Endothelial cell of umbilical vein (primary cell): ENCODE measurements around the gene RORB. TPM values are rescaled to one million over a fixed set of nuclear protein-coding genes. Genes with fewer than 3 reads are reported as not detected.

Experiments
- BruUV-seq: library from RNA; stranded (reverse); fragments of 400-500 nt; replicated peaks from 2 replicates; lab custom pipeline; 2021; lab: Mats Ljungman, UMichigan
- CTCF ChIA-PET: fragments of 300-600, 350-600 bp; sonication (Branson Sonifier 250); formaldehyde crosslinking; loops from one replicate; lab custom pipeline; 2021; ENCODE audit warnings: antibody characterized with exemption, inconsistent platforms; lab: Charles Lee
- POLR2A ChIA-PET: fragments of 300-600, 350-600 bp; sonication (Branson Sonifier 250); formaldehyde crosslinking; loops from one replicate; lab custom pipeline; 2021; ENCODE audit warnings: antibody characterized with exemption, inconsistent platforms; lab: Charles Lee
- DNase-seq: peaks from one replicate; pipeline ENCODE4 v3.0.0-alpha.2; 2011; ENCODE audit warnings: low read depth, low spot score
- FAIRE-seq: peaks from 2 replicates; lab custom pipeline; 2011; peaks lifted over from hg19 to GRCh38; lab: Jason Lieb, UNC
- H2AFZ ChIP-seq: 2 replicates; pipeline ENCODE4 v1.6.0; 2012; ENCODE audit warnings: low read depth, low read length, control low read depth, inconsistent platforms
- H3K27ac ChIP-seq: 2 replicates; pipeline ENCODE4 v1.5.1; 2011; ENCODE audit warnings: low read depth, mild to moderate bottlenecking, control low read depth, low read length, moderate library complexity; ENCODE audit not compliant: insufficient read depth
- H3K27me3 ChIP-seq, 2 experiments: 2 replicates each; pipeline versions ENCODE4 v1.6.0 to v1.6.1; 2011; ENCODE audit warnings: low read length in 2 of 2, mixed read lengths in 1 of 2; ENCODE audit not compliant: control insufficient read depth in 2 of 2, insufficient read depth in 2 of 2
- H3K36me3 ChIP-seq, 2 experiments: 2 replicates in 1 of 2; 3 replicates in 1 of 2; pipeline ENCODE4 v1.5.1; 2011; ENCODE audit warnings: low read length in 2 of 2, mild to moderate bottlenecking in 1 of 2, moderate library complexity in 1 of 2; ENCODE audit not compliant: control insufficient read depth in 2 of 2, insufficient read depth in 2 of 2; ENCODE audit errors: extremely low read depth in 1 of 2
- H3K4me1 ChIP-seq: 3 replicates; pipeline ENCODE4 v1.5.1; 2011; ENCODE audit warnings: mild to moderate bottlenecking, low read length; ENCODE audit not compliant: control insufficient read depth, insufficient read depth; ENCODE audit errors: extremely low read depth
- H3K4me2 ChIP-seq: 2 replicates; pipeline ENCODE4 v1.6.1; 2011; ENCODE audit warnings: low read length, control low read depth, mixed read lengths; ENCODE audit not compliant: insufficient read depth
- H3K4me3 ChIP-seq, 3 experiments: fragments of 200-600 bp in 1 of 3; sonication (generic), shearing (Covaris generic) in 1 of 3; replicated peaks in 1 of 3; 2 replicates each; pipeline ENCODE4 v1.5.1; 2011 to 2016; ENCODE audit warnings: control low read depth in 3 of 3, low read length in 3 of 3, mild to moderate bottlenecking in 2 of 3, inconsistent platforms in 1 of 3, low read depth in 1 of 3, moderate library complexity in 1 of 3; ENCODE audit not compliant: insufficient read depth in 1 of 3
- H3K79me2 ChIP-seq: 2 replicates; pipeline ENCODE4 v1.6.0; 2012; ENCODE audit warnings: low read length, inconsistent platforms; ENCODE audit not compliant: control insufficient read depth, insufficient read depth
- H3K9ac ChIP-seq: replicated peaks from 2 replicates; pipeline ENCODE3; 2011; ENCODE audit warnings: low read length, control low read depth; ENCODE audit not compliant: insufficient read depth; ENCODE audit errors: extremely low read depth
- H3K9me1 ChIP-seq: replicated peaks from 3 replicates; pipeline ENCODE4 v1.6.0; 2011; ENCODE audit warnings: mild to moderate bottlenecking, low read length; ENCODE audit not compliant: control insufficient read depth, insufficient read depth; ENCODE audit errors: extremely low read depth
- H3K9me3 ChIP-seq: replicated peaks from 2 replicates; pipeline ENCODE4 v1.5.1; 2012; ENCODE audit warnings: low read length, inconsistent platforms; ENCODE audit not compliant: control insufficient read depth, insufficient read depth
- H4K20me1 ChIP-seq: replicated peaks from 2 replicates; pipeline ENCODE3; 2011; ENCODE audit warnings: mild to moderate bottlenecking, low read length; ENCODE audit not compliant: control insufficient read depth, insufficient read depth; ENCODE audit errors: extremely low read depth
- EZH2 ChIP-seq: IDR thresholded peaks from 2 replicates; pipeline ENCODE4 v1.6.1; 2012; ENCODE audit warnings: borderline replicate concordance, low read depth, mild to moderate bottlenecking, moderate library complexity, low read length, inconsistent platforms; ENCODE audit not compliant: severe bottlenecking
- FOS ChIP-seq: IDR thresholded peaks from 2 replicates; pipeline ENCODE4 v1.6.1; 2011; ENCODE audit warnings: mild to moderate bottlenecking, low read length, moderate library complexity, borderline replicate concordance; ENCODE audit not compliant: insufficient read depth
- GATA2 ChIP-seq: IDR thresholded peaks from 2 replicates; pipeline ENCODE4 v1.7.0; 2011; ENCODE audit warnings: low read depth, mild to moderate bottlenecking, moderate library complexity, mixed read lengths, low read length; ENCODE audit not compliant: insufficient read length, insufficient read depth
- JUN ChIP-seq: IDR thresholded peaks from 2 replicates; pipeline ENCODE4 v1.6.1; 2011; ENCODE audit warnings: borderline replicate concordance, low read depth; ENCODE audit not compliant: insufficient read length, insufficient read depth
- MYC ChIP-seq: IDR thresholded peaks from one replicate; pipeline ENCODE4 v1.6.1; 2011; ENCODE audit warnings: mild to moderate bottlenecking, low read depth, low read length
- POLR2A ChIP-seq: IDR thresholded peaks from 2 replicates; pipeline ENCODE4 v1.6.1; 2012; ENCODE audit warnings: low read depth, mild to moderate bottlenecking, control low read depth, low read length
- POLR2AphosphoS5 ChIP-seq: IDR thresholded peaks from 2 replicates; pipeline ENCODE4 v1.6.1; 2012; ENCODE audit warnings: low read depth, mild to moderate bottlenecking, control low read depth, low read length, moderate library complexity; ENCODE audit not compliant: insufficient read depth
- dilution Hi-C: fragments of 300-500 bp; cut with MboI; formaldehyde crosslinking; loops from one replicate; pipeline ENCODE4 v1.15.0; 2019; ENCODE audit warnings: low sequenced_read_pairs; ENCODE audit not compliant: extremely low pct_ligation_motif_present
- intact Hi-C: fragments of 100-400 bp; cut with micrococcal nuclease; formaldehyde crosslinking; loops from one replicate; pipeline ENCODE4 v1.10.0; 2022
- polyA plus RNA-seq, 4 experiments: library from polyadenylated mRNA; depleted of rRNA in 3 of 4; stranded (reverse) in 3 of 4; unstranded in 1 of 4; fragments of >200 nt; gene quantifications; 2 replicates each; pipeline versions ENCODE4 v1.2.1 to v1.2.3, GENCODE V29; 2011 to 2012; ENCODE audit warnings: missing spikeins in 1 of 4
- total RNA-seq: library from RNA; stranded (reverse); gene quantifications from 2 replicates; pipeline ENCODE4 v1.2.3, GENCODE V29; 2021
- TF ChIP-seq, protein P1 (sequence below), 2 donors: IDR thresholded peaks; 1 replicate in 1 of 2; 2 replicates in 1 of 2; pipeline ENCODE4 v1.5.1; 2011; ENCODE audit warnings: low read length in 2 of 2, mild to moderate bottlenecking in 2 of 2, moderate library complexity in 2 of 2, control low read depth in 1 of 2, inconsistent platforms in 1 of 2, low read depth in 1 of 2; ENCODE audit not compliant: insufficient read depth in 1 of 2; ENCODE audit errors: extremely low read depth in 1 of 2
- TF ChIP-seq, protein P2 (sequence below): IDR thresholded peaks from 2 replicates; pipeline ENCODE4 v1.6.1; 2011; ENCODE audit not compliant: insufficient read depth, insufficient read length

Gene RORB
- total and polyA plus RNA-seq, 2 donors (not counting 3 experiments of a cell fraction or from before 2014, with no cell fraction given): not detected

GRCh38 chr9:74517188-74517587 lies 20.1 kb downstream of the RORB start:
- ChIA-PET CTCF (no interaction called here), POLR2A (no interaction called here)
- H3K9ac ChIP-seq: no peak overlapping the region
- H3K4me1 ChIP-seq: no peaks in the 10 kb centered on the region
- H2AFZ ChIP-seq: no peak overlapping the region
- H4K20me1 ChIP-seq: no peaks in the 10 kb centered on the region
- no peak for FAIRE-seq
- no peak overlapping the region for H3K27ac ChIP-seq
- BruUV-seq: no TSS peak
- dilution Hi-C loops: no loop called here
- no peaks in the 10 kb centered on the region for H3K9me3 ChIP-seq
- no peak overlapping the region for H3K4me3 ChIP-seq
- H3K79me2 ChIP-seq: no peaks in the 10 kb centered on the region
- H3K4me2 ChIP-seq: no peak overlapping the region
- no peaks in the 10 kb centered on the region for H3K36me3 ChIP-seq
- intact Hi-C loops: no loop called here
- no peaks in the 10 kb centered on the region for H3K9me1 ChIP-seq
- DNase-seq: no peak
- no peak for TF ChIP-seq MYC
- no peak for TF ChIP-seq GATA2
- TF ChIP-seq, protein P1, sequence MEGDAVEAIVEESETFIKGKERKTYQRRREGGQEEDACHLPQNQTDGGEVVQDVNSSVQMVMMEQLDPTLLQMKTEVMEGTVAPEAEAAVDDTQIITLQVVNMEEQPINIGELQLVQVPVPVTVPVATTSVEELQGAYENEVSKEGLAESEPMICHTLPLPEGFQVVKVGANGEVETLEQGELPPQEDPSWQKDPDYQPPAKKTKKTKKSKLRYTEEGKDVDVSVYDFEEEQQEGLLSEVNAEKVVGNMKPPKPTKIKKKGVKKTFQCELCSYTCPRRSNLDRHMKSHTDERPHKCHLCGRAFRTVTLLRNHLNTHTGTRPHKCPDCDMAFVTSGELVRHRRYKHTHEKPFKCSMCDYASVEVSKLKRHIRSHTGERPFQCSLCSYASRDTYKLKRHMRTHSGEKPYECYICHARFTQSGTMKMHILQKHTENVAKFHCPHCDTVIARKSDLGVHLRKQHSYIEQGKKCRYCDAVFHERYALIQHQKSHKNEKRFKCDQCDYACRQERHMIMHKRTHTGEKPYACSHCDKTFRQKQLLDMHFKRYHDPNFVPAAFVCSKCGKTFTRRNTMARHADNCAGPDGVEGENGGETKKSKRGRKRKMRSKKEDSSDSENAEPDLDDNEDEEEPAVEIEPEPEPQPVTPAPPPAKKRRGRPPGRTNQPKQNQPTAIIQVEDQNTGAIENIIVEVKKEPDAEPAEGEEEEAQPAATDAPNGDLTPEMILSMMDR (IDR thresholded peaks at IDR 0.05; ENCODE audit: extremely low read depth in 1 of 2, insufficient read depth in 1 of 2, low read depth in 1 of 2, low read length in 2 of 2): no peak
- TF ChIP-seq, protein P2, sequence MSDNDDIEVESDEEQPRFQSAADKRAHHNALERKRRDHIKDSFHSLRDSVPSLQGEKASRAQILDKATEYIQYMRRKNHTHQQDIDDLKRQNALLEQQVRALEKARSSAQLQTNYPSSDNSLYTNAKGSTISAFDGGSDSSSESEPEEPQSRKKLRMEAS: no peak
- no peak for TF ChIP-seq EZH2
- no peak for TF ChIP-seq JUN
- no peak for TF ChIP-seq FOS
- TF ChIP-seq POLR2AphosphoS5: no peak
- no peak for TF ChIP-seq POLR2A
- no peaks in the 10 kb centered on the region for H3K27me3 ChIP-seq
